HPDE6-E6E7 (cell line): ENCODE measurements around the gene SYNGR4.

Experiments used
- DNase-seq: peaks from one replicate; pipeline ENCODE4 v3.0.0; 2011; ENCODE audit warnings: missing footprints; ENCODE audit errors: extremely low spot score

The SYNGR4 gene

DNA sequence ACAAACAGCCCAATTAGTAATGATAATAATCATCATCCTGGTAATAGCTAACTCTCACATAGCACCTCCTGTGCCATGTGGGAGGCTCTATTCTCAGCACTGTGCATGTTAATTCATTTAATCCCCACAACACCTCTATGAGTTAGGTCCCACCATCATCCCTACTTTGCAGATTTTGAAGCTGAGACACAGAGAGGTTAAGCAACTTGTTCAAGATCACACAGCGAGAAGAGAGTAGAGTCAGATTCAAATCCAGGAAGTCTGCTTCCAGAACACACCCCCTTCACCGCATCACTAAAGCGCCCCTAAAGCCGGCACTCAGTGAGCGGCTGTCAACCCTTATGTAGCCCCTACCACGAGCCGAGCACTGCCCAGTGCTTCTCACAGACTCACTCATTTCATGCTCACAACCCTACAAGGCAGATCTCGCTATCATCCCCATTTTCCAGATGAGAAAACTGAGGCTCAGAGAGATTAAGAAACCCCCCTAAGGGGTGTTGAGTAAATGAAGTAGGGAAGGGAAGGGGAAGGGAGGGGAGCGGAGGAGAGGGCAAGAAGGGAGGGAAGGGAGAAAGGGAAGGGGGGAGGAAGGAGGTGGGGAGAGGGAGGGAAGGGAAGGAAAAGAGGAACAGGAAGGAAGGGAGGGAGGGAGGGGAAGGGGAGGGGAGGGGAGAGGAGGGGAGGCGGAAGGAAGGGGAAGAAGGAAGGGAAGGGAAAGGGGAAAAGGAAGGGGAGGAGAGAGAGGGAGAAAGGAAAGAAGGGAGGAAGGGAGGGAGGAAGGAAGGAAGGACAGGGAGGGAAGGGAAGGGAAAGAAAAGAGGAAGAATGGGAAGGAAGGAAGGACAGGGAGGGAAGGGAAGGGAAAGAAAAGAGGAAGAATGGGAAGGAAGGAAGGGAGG, 22.4 kb upstream of the SYNGR4 start:
- DNase-seq = no peak

DNA sequence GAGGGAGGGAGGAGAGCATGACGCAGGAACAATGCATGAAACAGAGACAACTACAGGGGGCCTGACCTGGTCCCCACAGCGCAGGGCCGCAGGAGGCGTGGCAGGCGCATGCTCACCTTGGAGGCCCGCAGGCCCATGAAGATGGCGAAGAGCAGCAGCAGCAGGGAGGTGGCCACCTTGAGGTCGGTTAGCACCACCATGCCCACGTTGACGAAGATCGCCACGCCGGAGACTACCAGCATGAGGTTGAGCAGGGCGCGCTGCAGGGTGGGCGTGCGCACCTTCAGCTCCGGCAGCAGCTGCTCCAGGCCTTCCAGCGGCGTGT, 21.8 kb upstream of the SYNGR4 start:
- DNase-seq = no peak

DNA sequence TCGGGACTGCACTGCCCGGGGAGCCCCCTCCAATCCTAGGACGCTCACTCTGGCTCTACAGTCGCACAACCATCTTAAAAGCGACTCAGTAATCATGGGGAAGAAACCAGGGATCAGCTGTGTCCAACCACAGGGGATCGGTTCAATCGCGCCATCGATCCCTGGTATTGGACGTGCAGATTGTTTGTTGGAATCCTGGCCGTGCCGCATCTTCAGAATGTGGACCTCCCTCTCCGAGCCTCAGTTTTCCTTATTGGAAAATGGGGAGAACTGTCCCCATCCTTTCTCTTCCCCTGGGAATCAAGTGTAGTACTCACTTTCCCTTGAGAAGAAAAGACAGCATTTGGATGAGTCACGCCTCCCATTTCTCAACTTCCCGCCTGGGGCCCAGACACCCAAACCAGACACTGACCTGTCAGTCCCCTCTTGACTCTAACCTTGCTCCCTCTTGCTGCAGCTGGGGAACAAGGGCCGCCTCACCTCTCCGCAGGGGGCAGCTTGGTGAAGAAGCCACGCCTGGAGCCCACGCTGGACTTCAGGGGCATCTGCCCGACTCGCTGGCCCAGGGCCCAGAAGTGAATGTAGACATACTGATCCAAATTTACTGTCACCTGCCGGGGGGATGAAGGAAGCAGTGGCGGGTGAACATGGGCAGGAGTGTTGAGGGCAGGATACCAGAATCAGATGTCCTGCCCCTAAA, 21.2 kb upstream of the SYNGR4 start:
- peak; percentile 69 for DNase-seq

DNA sequence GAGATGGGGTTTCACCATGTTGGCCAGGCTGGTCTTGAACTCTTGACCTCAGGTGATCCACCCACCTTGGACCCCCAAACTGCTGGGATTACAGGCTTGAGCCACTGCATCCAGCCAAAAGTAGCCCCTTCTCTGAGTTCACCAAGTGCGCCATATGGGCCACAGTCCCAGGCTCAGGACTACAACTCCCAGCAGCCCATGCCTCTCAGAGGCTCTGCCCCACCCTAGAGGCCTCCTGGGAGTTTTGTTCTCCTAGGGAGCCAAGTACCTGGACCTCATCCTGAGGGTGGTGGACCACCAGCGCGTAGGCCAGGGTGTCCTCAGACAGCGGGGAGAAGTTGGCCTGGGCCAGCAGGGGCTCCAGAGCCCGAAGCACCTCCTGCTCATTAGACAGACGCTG, 19.3 kb upstream of the SYNGR4 start:
- no peak for DNase-seq

DNA sequence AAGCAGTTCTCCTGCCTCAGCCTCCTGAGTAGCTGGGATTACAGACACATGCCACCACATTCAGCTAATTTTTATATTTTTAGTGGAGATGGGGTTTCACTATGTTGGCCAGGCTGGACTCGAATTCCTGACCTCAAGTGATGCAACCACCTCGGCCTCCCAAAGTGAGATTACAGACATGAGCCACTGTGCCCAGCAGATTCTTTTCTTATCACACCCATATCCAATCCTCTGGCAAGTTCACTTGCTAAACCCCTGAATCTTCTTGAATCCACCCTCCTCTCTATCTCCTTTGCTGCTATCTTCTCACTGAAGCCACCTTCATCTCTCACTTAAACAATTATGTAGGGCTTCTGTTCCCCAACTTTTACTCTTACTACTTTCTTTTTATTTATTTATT, 18.0 kb upstream of the SYNGR4 start:
- no peak for DNase-seq

DNA sequence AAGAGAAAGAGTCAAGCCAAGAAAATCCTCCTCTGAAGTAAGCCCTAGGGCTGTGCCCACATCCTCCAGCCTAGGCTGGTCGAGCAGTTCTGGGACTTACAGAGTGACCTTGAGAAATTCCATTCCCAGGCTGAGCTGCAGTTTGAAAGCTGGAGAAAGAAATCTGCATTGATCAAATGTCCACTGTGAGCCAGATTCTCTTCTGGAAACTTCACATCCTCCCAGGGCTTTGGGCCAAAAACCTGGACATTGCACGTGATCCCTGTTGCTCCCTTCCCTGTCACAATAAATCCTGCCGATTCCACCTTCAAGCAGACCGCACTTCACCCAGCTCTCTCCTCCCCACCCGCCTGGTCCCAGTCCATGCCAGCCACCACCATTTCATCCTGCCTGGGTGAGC, 16.1 kb upstream of the SYNGR4 start:
- no peak for DNase-seq

DNA sequence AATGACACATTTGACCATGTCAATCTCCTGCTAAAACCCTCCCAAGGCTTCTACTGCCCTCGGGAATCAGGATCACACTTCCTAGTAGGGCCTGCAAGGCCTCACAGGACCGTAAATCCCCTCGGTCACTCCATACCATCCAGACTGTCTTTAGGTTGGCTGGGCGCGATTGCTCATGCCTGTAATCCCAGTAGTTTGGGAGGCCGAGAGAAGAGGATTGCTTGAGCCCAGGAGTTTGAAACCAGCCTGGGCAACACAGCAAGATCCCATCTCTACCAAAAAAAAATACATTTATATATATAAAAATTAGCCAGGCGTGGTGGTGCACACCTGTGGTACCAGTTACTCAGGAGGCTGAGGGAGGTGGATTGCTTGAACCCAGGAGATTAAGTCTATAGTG, 15.4 kb upstream of the SYNGR4 start:
- no peak for DNase-seq

DNA sequence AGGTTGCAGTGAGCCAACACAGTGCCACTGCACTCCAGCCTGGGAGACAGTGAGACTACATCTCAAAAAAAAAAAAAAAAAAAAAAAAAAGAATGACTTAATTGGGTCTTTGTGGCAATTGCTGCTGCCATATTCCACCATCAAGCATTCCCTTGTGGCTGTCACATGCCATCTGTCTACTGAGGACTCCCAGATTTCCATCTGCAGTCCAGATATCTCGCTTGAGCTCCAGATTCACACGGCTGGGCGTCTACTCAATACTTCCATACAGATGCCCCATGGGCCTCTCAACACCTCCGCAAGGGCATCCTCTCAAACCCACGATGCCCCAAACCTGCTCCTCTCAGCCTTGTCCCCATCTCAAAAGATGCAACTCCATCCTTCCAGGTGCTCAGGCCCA, 13.3 kb upstream of the SYNGR4 start:
- no peak for DNase-seq

DNA sequence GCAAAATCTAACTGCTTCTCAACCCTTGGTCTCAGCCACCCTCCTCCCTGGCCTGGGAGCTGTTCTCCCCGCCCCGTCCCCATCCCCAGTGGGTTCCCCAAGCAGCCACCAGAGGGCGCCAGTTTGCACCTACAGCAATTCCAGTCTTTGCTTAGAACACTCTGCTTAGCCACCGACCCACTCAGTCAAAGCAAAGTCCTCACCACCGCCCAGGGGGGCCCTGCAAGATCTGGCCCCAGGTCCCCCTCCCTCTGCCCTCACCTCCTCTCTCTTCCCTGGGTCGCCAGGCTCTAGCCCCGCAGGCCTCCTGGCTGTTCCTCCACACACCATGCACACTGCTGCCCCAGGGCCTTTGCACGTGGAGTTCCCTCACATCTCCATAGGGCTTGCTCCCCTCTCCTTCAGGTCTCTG, 12.8 kb upstream of the SYNGR4 start:
- peak; percentile 46 for DNase-seq

DNA sequence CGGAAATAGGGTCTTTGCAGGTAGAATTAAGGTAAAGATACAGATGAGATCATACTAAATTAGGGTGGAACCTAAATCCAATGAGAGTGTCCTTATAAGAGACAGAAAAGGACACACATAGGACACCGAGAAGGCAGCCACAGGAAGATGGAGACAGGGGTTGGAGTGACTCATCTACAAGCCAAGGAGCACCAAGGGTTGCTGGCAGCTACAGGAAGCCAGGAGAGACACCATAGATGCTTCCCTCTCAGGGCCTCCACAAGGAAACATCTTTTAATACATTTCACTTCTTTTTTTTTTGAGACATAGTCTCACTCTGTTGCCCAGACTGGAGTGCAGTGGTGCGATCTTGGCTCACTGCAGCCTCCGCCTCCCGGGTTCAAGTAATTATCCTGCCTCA, 10.5 kb upstream of the SYNGR4 start:
- DNase-seq = no peak

DNA sequence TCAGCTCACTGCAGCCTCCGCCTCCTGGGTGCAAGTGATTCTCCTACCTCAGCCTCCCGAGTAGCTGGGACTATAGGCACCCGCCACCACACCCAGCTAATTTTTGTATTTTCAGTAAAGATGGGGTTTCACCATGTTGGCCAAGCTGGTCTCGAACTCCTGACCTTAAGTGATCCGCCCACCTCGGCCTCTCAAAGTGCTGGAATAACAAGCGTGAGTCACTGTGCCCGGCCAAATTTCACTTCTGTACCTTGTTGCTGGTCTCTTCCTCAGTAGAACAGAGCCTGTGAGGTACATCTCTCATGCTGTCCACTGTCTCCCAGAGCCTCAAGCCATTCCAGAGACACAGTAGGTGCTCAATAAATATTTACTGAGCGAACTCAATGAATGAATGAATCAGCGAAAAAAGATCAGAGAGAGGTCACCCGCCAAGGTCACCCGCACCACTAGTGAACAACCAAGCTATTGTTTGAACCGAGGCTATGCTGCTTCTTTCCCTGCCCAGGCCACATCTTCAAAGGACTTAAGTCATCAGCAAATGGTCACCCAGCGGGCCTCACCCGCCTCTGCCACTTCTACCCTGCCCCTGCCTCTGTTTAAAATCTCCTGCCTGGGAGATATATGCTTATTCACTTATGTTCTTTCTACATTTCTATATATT, 9.7 kb upstream of the SYNGR4 start:
- DNase-seq = no peak

DNA sequence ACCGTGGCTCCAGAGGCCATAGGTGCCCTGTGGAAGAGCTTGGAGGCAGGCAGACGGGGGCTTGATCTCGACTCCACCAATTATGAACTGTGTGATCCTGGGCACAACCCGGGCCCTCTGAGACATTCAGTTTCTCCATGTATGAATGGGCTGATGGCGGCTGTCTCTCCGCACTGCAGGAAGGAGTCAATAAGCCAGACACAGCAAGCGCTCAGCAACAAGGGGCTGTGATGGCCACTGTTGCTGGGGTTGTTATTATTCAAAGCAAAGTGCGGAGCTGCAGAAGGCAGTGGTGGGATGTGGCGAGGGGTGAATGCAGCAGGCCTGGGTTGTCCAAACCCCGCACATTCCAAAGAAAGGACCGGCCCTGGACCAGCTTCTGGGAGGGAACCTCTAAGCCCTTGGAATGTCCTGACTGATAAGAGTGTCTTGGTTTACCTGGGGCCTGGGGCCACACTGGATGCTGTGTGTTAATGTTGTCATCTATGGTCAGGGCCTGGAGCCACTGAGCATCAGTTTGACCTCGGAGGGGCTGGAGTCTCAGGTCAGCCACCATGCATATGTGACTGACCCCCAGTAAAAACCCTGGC, 8.7 kb upstream of the SYNGR4 start:
- DNase-seq = no peak

DNA sequence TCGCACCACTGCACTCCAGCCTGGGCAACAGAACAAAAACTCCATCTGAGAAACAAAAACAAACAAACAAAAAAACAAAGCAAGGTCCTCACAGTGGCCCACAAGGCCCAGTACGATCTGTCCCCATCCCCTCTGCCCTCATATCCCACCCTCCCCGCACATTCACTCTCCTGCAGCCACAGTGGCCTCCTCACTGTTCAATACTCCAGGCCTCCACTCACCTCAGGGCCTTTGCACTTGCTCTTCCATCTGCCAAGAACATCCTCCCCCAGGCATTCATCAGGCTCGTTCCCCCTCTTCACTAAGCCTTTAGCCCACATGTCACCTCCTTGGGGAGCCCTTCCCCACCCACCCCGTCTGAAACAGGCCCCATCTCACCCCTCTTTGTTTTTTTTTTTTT, 5.0 kb upstream of the SYNGR4 start:
- DNase-seq = no peak

DNA sequence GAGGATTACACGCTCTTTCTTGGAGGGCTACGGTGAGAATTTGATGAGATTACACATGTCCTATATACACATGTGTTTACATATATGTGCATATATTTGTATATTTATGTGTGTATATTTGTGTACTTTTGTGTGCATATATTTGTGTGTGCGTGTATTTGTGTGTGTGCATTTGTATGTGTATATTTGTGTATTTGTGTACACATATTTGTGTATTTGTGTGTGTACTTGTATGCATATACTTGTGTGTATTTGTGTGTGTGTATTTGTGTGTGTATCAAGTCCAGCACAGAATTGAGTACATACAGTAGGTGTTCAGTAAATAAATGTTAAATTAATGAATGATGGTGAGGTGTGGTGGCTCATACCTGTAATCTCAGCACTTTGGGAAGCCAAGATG, 2.3 kb upstream of the SYNGR4 start:
- DNase-seq = no peak

DNA sequence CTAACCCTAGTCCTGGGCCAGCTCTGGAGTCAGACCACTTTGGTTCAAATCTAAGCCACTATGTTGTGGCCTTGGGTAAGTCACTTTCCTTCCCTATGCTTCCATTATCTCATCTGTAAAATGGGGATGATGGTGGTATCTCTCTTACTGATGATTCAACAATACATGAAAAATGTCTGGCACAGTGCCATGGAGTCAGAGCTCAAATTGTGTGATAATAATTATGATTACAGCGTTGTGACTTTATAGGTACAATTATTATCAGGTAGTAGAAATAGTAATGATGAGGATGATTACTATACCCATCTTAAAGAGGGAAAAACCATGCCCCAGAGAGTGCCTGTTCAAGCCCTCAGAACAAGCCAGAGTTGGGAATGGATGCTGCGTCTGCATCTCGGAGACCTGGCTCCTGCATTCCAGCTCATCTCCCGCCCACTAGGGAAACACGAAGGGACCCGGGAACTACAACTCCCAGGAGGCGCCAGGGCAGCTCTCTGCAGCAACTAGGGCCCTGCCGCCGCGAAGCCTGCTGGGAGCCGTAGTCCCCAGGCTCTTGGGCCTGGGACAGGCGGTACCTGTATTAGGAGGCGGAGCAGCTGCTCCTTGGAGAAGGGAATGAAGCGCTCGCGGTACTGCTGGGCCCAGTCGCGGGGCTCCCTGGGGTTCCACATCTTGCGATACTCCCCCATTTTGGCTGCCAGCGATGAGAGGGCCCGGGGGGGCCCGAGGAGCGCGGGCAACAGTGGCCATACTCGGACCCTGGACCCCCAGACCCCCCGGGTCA, 1.3 kb upstream of the SYNGR4 start:
- DNase-seq = peak; percentile 97

DNA sequence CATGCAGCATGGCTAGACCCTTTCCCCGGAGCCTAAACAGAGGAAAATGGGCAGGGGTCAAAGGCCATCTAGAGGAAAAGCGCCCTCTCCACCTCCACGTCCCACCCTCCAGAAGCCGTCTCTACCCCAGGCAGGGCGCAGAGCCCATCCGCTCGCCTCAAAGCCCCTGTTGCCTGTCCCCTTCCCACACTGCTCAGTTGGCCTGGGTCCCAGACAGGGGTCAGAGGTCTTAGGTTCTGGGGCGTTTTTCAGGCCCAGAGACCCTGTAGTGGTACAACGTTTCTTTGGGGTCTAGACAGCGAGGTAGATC, 712 bp upstream of the SYNGR4 start:
- no peak for DNase-seq

DNA sequence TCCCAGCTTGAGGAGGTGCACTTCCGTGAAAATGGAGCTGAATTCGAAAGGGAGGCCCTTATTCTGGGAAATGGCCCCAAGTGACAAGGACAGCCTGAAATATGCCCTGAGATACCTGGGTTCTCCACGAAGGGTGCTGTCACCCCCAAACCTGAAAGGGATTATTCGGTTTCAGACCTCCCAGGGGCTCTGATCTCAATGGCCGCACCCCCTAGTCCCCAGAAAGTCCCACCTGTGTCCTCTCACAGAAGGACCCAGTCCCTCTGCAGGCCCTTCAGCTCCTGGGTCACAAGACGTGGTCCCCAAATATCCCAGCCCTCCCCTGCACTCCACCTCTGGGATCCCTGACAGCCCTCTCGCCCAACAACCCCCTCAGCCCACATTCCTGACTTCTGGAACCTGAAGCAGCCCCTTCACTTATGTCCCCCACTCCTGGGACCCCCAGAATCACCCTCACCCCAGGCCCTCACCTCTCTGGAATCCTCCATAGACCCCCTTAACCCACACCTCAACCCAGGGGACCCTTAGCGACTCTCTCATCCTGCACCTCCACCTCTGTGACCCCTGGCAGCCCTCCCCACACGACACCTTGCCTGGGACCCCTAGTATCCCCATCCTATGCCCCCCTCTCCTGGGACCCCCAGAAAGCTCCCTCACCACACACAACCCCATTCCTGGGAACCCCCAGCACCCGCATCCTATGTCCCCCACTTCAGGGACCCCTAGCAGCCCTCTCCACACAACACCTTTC, 606 bp downstream of the SYNGR4 start:
- no peak for DNase-seq

DNA sequence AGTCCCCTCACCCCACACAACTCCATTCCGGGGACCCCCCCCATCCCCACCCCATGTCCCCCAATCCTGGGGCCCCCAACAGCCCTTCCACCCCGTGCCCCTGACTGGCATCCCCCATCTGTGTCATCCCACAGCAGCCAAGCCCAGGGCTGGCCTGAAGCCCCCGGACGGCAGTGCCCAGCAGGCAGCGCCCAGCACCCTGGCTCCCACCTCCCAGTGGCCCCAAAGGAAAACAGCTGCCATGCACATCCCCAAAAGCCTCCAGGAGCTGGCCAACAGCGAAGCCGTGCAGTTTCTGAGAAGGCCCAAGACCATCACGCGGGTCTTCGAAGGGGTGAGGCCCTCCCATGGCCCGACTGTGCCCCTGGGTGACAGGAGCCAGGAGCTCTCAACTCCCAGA, 1.4 kb downstream of the SYNGR4 start:
- DNase-seq = no peak

DNA sequence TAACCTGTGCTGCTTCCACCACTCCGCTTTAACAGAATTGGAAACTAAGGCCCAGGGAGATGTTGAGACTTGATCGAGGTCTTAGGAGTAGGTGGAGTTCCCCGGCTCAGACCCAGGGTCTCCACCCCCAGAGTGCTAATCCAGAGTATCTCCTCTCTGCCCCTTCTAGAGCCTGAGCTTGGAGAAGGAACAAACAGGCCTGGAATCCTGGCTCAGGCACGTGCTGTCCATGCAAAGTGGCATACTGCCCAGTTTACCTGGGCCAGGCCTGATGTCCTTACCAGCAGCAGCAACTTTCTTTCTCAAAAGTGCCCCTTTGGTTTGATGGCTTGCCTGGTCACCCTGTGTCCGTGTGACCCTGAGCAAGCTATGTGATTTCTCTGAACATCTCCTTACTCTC, 3.7 kb downstream of the SYNGR4 start:
- DNase-seq = no peak

DNA sequence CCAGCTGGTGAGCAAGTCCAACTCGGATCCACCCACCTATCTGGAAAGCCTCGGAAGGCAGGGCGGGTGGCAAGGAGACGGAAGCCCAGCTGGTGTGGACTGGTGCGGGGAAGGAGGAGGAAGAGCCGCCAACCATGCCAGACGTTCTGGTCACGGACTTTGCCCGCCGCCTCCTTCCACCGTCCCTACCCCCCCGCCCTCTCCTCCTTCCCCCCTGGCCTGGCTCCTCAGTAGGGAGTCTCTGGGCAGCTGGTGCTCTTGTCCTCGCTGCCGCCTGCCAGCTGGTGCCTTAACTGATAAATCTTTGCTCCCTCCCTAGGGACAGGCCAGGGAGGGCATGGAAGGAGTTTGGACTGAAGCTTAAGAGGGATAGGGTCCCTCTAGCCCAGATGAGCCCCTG, 4.8 kb downstream of the SYNGR4 start:
- DNase-seq = no peak

DNA sequence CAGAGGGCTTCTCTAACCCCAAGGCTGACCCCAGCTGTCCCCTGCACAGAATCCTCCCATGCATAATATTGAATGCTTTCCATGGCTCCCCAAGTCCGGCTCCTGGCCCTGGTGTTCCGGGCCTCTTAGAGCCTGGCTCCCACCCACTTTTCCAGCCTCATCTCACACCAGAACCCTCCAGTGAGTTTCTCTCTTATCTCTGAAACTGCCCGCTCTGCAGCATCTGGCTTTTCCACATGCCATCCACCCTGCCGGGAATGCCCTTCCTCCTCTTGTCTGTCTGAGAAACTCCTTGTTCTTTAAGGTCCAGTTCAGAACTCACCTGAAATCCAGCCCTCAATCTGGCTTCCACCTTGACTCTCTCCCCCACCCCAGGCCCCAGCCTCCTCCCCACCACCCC, 6.8 kb downstream of the SYNGR4 start:
- no peak for DNase-seq
